H1 (cell line): ENCODE data around the gene KIAA0930. TPM values are rescaled to one million over a fixed set of nuclear protein-coding genes. Genes with fewer than 3 reads are reported as not detected.

Source experiments
- polyA plus RNA-seq, 7 experiments: library from polyadenylated mRNA; depleted of rRNA in 3 of 7; stranded (reverse) in 5 of 7; unstranded in 2 of 7; fragments of >200 nt in 5 of 7; fragments of 200-250 nt in 2 of 7; gene quantifications; 1 replicate in 5 of 7; 2 replicates in 1 of 7; 4 replicates in 1 of 7; pipeline versions ENCODE4 v1.2.1 to v1.2.3, GENCODE V29; 2011 to 2013; ENCODE audit warnings: missing spikeins in 2 of 7, mixed read lengths in 2 of 7
- total RNA-seq: library from RNA; stranded (reverse); fragmentation: NEBNext Ultra II Directional; extraction: Animal tissue kit (Norgen Biotek cat#: 25700); gene quantifications from 2 replicates; pipeline ENCODE4 v1.2.1, GENCODE V29; 2021
- TF ChIP-seq, protein P1 (sequence below): IDR thresholded peaks from 2 replicates; pipeline ENCODE4 v1.6.1; 2012; ENCODE audit warnings: inconsistent platforms

The KIAA0930 gene
- total and polyA plus RNA-seq, 2 of the 8 experiments (the other 6 are each of a cell fraction or from before 2014, with no cell fraction given), result 61.9 to 66.1 TPM

DNA sequence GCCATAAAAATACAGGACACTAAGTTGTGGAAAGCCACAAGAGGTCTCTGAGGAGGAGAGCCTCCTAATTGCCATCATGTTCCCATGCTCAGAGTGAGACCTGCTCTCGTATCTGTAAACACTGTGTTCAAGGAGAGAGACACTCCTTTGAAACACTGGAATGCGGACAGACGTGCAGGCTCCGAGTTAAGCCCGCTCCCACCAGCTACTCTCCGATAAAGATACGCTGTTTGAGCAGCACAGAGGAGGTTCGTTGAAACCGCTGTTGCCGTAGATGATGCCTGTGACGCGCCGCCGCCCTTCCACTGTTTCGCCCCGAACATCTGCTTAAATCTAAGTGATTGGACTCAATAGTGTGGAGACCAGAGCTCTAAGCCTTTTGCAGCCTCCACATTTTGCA is 51.9 kb downstream of the KIAA0930 start (continued):
- TF ChIP-seq, protein P1, sequence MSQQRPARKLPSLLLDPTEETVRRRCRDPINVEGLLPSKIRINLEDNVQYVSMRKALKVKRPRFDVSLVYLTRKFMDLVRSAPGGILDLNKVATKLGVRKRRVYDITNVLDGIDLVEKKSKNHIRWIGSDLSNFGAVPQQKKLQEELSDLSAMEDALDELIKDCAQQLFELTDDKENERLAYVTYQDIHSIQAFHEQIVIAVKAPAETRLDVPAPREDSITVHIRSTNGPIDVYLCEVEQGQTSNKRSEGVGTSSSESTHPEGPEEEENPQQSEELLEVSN, result no peak
- TF ChIP-seq, all 59 proteins: peak for 0
